ENCODE data around the gene LSM4. TPM values are rescaled to one million over a fixed set of nuclear protein-coding genes. Genes with fewer than 3 reads are reported as not detected.
A peak's percentile ranks its signal among the peaks of the same experiment; 100 is the strongest.

Gene LSM4
- total and polyA plus RNA-seq, 2 of the 13 experiments (the other 11 are each of a cell fraction or from before 2014, with no cell fraction given): 65.8 to 166 TPM

- TF ChIP-seq ZNF329 (CRISPR knock-in tag; IDR thresholded peaks at IDR 0.05; ENCODE audit: low read depth) (no peak), FLYWCH1 (CRISPR knock-in tag; IDR thresholded peaks at IDR 0.05) (no peak), KLF16 (CRISPR knock-in tag; IDR thresholded peaks at IDR 0.05) (no peak), ZNF7 (CRISPR knock-in tag; IDR thresholded peaks at IDR 0.05) (no peak), ZNF660 (CRISPR knock-in tag; IDR thresholded peaks at IDR 0.05; ENCODE audit: borderline replicate concordance, low read depth) (no peak), NCOR1 (IDR thresholded peaks at IDR 0.05; ENCODE audit: borderline replicate concordance, low read length) (no peak), UBTF (CRISPR knock-in tag; IDR thresholded peaks at IDR 0.05) (no peak), ZNF24 (IDR thresholded peaks at IDR 0.05) (no peak), KDM2A (CRISPR knock-in tag; IDR thresholded peaks at IDR 0.05; ENCODE audit: borderline replicate concordance, low read depth) (peak; percentile 24; the same call in 1 of the 2 replicates), KLF9 (CRISPR knock-in tag; IDR thresholded peaks at IDR 0.05; ENCODE audit: low read depth) (no peak), FOXJ3 (CRISPR knock-in tag; IDR thresholded peaks at IDR 0.05; ENCODE audit: borderline replicate concordance) (no peak), PAWR (CRISPR knock-in tag; IDR thresholded peaks at IDR 0.05; ENCODE audit: borderline replicate concordance) (no peak), ZBTB38 (CRISPR knock-in tag; IDR thresholded peaks at IDR 0.05) (0 out of 2 replicates have a peak, but pooled peaks have one; percentile 37), SNAI1 (CRISPR knock-in tag; IDR thresholded peaks at IDR 0.05; ENCODE audit: borderline replicate concordance) (no peak), ZNF713 (CRISPR knock-in tag; IDR thresholded peaks at IDR 0.05) (no peak), NBN (conservative IDR thresholded peaks at IDR 0.05) (no peak), SRSF4 (IDR thresholded peaks at IDR 0.05; ENCODE audit: low read depth, low read length, poor library complexity, severe bottlenecking) (no peak), ZNF777 (CRISPR knock-in tag; IDR thresholded peaks at IDR 0.05) (no peak), ETV6 (CRISPR knock-in tag; conservative IDR thresholded peaks at IDR 0.05) (no peak), ZNF703 (CRISPR knock-in tag; IDR thresholded peaks at IDR 0.05; ENCODE audit: borderline replicate concordance) (no peak), CC2D1A (CRISPR knock-in tag; IDR thresholded peaks at IDR 0.05) (no peak), CHCHD3 (CRISPR knock-in tag; IDR thresholded peaks at IDR 0.05) (no peak)
- TF ChIP-seq, protein P1, sequence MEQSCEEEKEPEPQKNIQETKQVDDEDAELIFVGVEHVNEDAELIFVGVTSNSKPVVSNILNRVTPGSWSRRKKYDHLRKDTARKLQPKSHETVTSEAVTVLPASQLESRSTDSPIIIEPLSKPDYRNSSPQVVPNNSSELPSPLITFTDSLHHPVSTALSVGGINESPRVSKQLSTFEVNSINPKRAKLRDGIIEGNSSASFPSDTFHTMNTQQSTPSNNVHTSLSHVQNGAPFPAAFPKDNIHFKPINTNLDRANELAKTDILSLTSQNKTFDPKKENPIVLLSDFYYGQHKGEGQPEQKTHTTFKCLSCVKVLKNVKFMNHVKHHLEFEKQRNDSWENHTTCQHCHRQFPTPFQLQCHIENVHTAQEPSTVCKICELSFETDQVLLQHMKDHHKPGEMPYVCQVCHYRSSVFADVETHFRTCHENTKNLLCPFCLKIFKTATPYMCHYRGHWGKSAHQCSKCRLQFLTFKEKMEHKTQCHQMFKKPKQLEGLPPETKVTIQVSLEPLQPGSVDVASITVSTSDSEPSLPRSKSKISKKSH (CRISPR knock-in tag; IDR thresholded peaks at IDR 0.05; ENCODE audit: borderline replicate concordance): no peak
- TF ChIP-seq, protein P2, sequence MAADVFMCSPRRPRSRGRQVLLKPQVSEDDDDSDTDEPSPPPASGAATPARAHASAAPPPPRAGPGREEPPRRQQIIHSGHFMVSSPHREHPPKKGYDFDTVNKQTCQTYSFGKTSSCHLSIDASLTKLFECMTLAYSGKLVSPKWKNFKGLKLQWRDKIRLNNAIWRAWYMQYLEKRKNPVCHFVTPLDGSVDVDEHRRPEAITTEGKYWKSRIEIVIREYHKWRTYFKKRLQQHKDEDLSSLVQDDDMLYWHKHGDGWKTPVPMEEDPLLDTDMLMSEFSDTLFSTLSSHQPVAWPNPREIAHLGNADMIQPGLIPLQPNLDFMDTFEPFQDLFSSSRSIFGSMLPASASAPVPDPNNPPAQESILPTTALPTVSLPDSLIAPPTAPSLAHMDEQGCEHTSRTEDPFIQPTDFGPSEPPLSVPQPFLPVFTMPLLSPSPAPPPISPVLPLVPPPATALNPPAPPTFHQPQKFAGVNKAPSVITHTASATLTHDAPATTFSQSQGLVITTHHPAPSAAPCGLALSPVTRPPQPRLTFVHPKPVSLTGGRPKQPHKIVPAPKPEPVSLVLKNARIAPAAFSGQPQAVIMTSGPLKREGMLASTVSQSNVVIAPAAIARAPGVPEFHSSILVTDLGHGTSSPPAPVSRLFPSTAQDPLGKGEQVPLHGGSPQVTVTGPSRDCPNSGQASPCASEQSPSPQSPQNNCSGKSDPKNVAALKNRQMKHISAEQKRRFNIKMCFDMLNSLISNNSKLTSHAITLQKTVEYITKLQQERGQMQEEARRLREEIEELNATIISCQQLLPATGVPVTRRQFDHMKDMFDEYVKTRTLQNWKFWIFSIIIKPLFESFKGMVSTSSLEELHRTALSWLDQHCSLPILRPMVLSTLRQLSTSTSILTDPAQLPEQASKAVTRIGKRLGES (CRISPR knock-in tag; IDR thresholded peaks at IDR 0.05; ENCODE audit: borderline replicate concordance): no peak
These were observed 14.6 kb downstream of the LSM4 start (continued) for GRCh38 chr19:18308051-18308947.
